H9 (cell line): ENCODE data around the gene SCN8A. TPM values are rescaled to one million over a fixed set of nuclear protein-coding genes. Genes with fewer than 3 reads are reported as not detected.

Source experiments
- DNase-seq: peaks from one replicate; pipeline ENCODE4 v3.0.0-alpha.2; 2017
- H2AFZ ChIP-seq: one replicate; pipeline ENCODE4 v1.6.1; 2013; ENCODE audit warnings: mild to moderate bottlenecking, low read length, control low read depth, moderate library complexity
- H2AK5ac ChIP-seq: 2 replicates; pipeline ENCODE4 v1.6.1; 2013; ENCODE audit warnings: low read length, control low read depth, mixed read lengths; ENCODE audit not compliant: insufficient read length
- H2BK120ac ChIP-seq: one replicate; pipeline ENCODE4 v1.6.1; 2013; ENCODE audit warnings: low read depth, mild to moderate bottlenecking, low read length, control low read depth, inconsistent platforms; ENCODE audit not compliant: poor library complexity, severe bottlenecking
- H2BK12ac ChIP-seq: 2 replicates; pipeline ENCODE4 v1.6.1; 2013; ENCODE audit warnings: low read length, control low read depth, mixed read lengths, low read depth; ENCODE audit not compliant: insufficient read length
- H2BK15ac ChIP-seq: 2 replicates; pipeline ENCODE4 v1.6.1; 2013; ENCODE audit warnings: low read depth, low read length, control low read depth
- H2BK20ac ChIP-seq: one replicate; pipeline ENCODE4 v1.6.1; 2013; ENCODE audit warnings: low read depth, mild to moderate bottlenecking, low read length, control low read depth, inconsistent platforms; ENCODE audit not compliant: poor library complexity, severe bottlenecking
- H2BK5ac ChIP-seq: 2 replicates; pipeline ENCODE4 v1.6.1; 2013; ENCODE audit warnings: low read length, control low read depth, mixed read lengths; ENCODE audit not compliant: insufficient read length
- H3K14ac ChIP-seq: 2 replicates; pipeline ENCODE4 v1.6.1; 2013; ENCODE audit warnings: low read length, control low read depth; ENCODE audit not compliant: insufficient read depth
- H3K18ac ChIP-seq: 2 replicates; pipeline ENCODE4 v1.6.1; 2013; ENCODE audit warnings: low read depth, mild to moderate bottlenecking, mixed read lengths, low read length, control low read depth; ENCODE audit not compliant: insufficient read length
- H3K23ac ChIP-seq: 2 replicates; pipeline ENCODE4 v1.6.1; 2013; ENCODE audit warnings: low read length, control low read depth, mixed read lengths, low read depth; ENCODE audit not compliant: insufficient read length
- H3K23me2 ChIP-seq: 2 replicates; pipeline ENCODE4 v1.6.1; 2013; ENCODE audit warnings: low read depth, mild to moderate bottlenecking, mixed read lengths, low read length, control low read depth; ENCODE audit not compliant: insufficient read length, poor library complexity, severe bottlenecking
- H3K27ac ChIP-seq: 2 replicates; pipeline ENCODE4 v1.5.1; 2013; ENCODE audit warnings: low read length, control low read depth, mixed read lengths, low read depth; ENCODE audit not compliant: insufficient read length
- H3K27me3 ChIP-seq: 2 replicates; pipeline ENCODE4 v1.6.1; 2013; ENCODE audit warnings: low read length, control low read depth, inconsistent platforms; ENCODE audit not compliant: insufficient read depth
- H3K4ac ChIP-seq: 2 replicates; pipeline ENCODE4 v1.6.1; 2013; ENCODE audit warnings: low read depth, mild to moderate bottlenecking, control low read depth, inconsistent platforms, low read length, moderate library complexity
- H3K4me1 ChIP-seq: 2 replicates; pipeline ENCODE4 v1.6.1; 2013; ENCODE audit warnings: low read length, control low read depth, inconsistent platforms; ENCODE audit not compliant: insufficient read depth
- H3K4me2 ChIP-seq: 2 replicates; pipeline ENCODE4 v1.6.1; 2013; ENCODE audit warnings: low read length, control low read depth, mixed read lengths; ENCODE audit not compliant: insufficient read length, insufficient read depth
- H3K56ac ChIP-seq: 2 replicates; pipeline ENCODE4 v1.6.1; 2013; ENCODE audit warnings: low read depth, mild to moderate bottlenecking, mixed read lengths, low read length, control low read depth; ENCODE audit not compliant: insufficient read length
- H3K79me1 ChIP-seq: 2 replicates; pipeline ENCODE4 v1.6.1; 2013; ENCODE audit warnings: low read depth, mild to moderate bottlenecking, moderate library complexity, low read length, control low read depth, inconsistent platforms; ENCODE audit not compliant: insufficient read depth, poor library complexity, severe bottlenecking
- H3K79me2 ChIP-seq: 2 replicates; pipeline ENCODE4 v1.6.1; 2013; ENCODE audit warnings: low read length, control low read depth, inconsistent platforms; ENCODE audit not compliant: insufficient read depth
- H3K9ac ChIP-seq: 2 replicates; pipeline ENCODE4 v1.6.1; 2013; ENCODE audit warnings: low read length, control low read depth, mixed read lengths; ENCODE audit not compliant: insufficient read length; ENCODE audit errors: extremely low read depth
- H3K9me3 ChIP-seq: one replicate; pipeline ENCODE4 v1.6.1; 2013; ENCODE audit warnings: low read depth, low read length, inconsistent platforms; ENCODE audit not compliant: control insufficient read depth
- H3T11ph ChIP-seq: one replicate; pipeline ENCODE4 v1.6.1; 2013; ENCODE audit warnings: mild to moderate bottlenecking, low read length, control low read depth, inconsistent platforms
- H4K20me1 ChIP-seq: one replicate; pipeline ENCODE4 v1.6.1; 2013; ENCODE audit not compliant: control insufficient read depth, insufficient read length, insufficient read depth
- H4K5ac ChIP-seq: 2 replicates; pipeline ENCODE4 v1.6.1; 2013; ENCODE audit warnings: low read depth, mild to moderate bottlenecking, mixed read lengths, low read length, control low read depth; ENCODE audit not compliant: insufficient read length
- H4K8ac ChIP-seq: replicated peaks from 2 replicates; pipeline ENCODE4 v1.6.1; 2013; ENCODE audit warnings: low read length, control low read depth, mixed read lengths, low read depth; ENCODE audit not compliant: insufficient read length
- H4K91ac ChIP-seq: 2 replicates; pipeline ENCODE4 v1.6.1; 2013; ENCODE audit warnings: low read depth, mild to moderate bottlenecking, moderate library complexity, mixed read lengths, low read length, control low read depth; ENCODE audit not compliant: insufficient read length
- H3K27ac Mint-ChIP-seq, 3 experiments: 2 replicates in 2 of 3; 3 replicates in 1 of 3; pipeline ENCODE4 v1.8.0; 2020 to 2021; ENCODE audit warnings: mixed read lengths in 3 of 3, mild to moderate bottlenecking in 1 of 3, moderate library complexity in 1 of 3
- H3K27me3 Mint-ChIP-seq: 2 replicates; pipeline ENCODE4 v1.8.0; 2021; ENCODE audit warnings: low read depth, mild to moderate bottlenecking, moderate library complexity, mixed read lengths
- H3K36me3 Mint-ChIP-seq, 3 experiments: 2 replicates in 2 of 3; 3 replicates in 1 of 3; pipeline ENCODE4 v1.8.0; 2020 to 2021; ENCODE audit warnings: low read depth in 3 of 3, mixed read lengths in 3 of 3; ENCODE audit not compliant: insufficient read depth in 1 of 3
- H3K4me1 Mint-ChIP-seq, 2 experiments: 2 replicates each; pipeline ENCODE4 v1.8.0; 2020; ENCODE audit warnings: mixed read lengths in 2 of 2
- H3K4me3 Mint-ChIP-seq, 2 experiments: 2 replicates in 1 of 2; 3 replicates in 1 of 2; pipeline ENCODE4 v1.8.0; 2020 to 2021; ENCODE audit warnings: mild to moderate bottlenecking in 2 of 2, mixed read lengths in 2 of 2, moderate library complexity in 1 of 2
- H3K9me3 Mint-ChIP-seq, 2 experiments: 2 replicates in 1 of 2; 3 replicates in 1 of 2; pipeline ENCODE4 v1.8.0; 2020; ENCODE audit warnings: mild to moderate bottlenecking in 2 of 2, mixed read lengths in 2 of 2, moderate library complexity in 1 of 2
- WGBS: extraction: QIAGEN DNeasy Blood & Tissue Kit; methylation state at CpG from one replicate; pipeline ENCODE4 v1.1.7; 2013; ENCODE audit warnings: missing lambda C conversion rate, low lambda C conversion rate, mixed read lengths; ENCODE audit not compliant: insufficient read length; ENCODE audit errors: extremely low coverage; 5-methylcytosine and 5-hydroxymethylcytosine counted together
- total RNA-seq: library from RNA; stranded (reverse); gene quantifications from 2 replicates; pipeline ENCODE4 v1.2.1, GENCODE V29; 2021
- TF ChIP-seq, protein P1 (sequence below): fragments of 200-600 bp; sonication (generic); conservative IDR thresholded peaks from 3 replicates; pipeline ENCODE4 v1.8.0; 2021; ENCODE audit warnings: antibody characterized with exemption, mild to moderate bottlenecking

SCN8A gene
- total RNA-seq, 1 experiment from 2014 or later: 15.2 TPM

GRCh38 chr12:51729331-51729730 lies 138.3 kb downstream of the SCN8A start:
- no peaks in the 10 kb centered on the region for H3K23me2 ChIP-seq
- no peak overlapping the region for H3K14ac ChIP-seq
- H3K36me3 Mint-ChIP-seq: peaks cover 37 to 40% (median 38%) of the 10 kb centered on the region in 3 experiments
- H3K4ac ChIP-seq: no peak overlapping the region
- H2BK15ac ChIP-seq: no peak overlapping the region
- H4K20me1 ChIP-seq: no peaks in the 10 kb centered on the region
- no peaks in the 10 kb centered on the region for H3K27me3 ChIP-seq
- no peak overlapping the region for H4K5ac ChIP-seq
- no peak for DNase-seq
- no peak overlapping the region for H3K27ac Mint-ChIP-seq
- no peaks in the 10 kb centered on the region for H3K9me3 ChIP-seq
- WGBS: no CpG with 5 or more reads among the region's 4 CpGs
- no peak overlapping the region for H3K23ac ChIP-seq
- no peaks in the 10 kb centered on the region for H3K4me1 ChIP-seq
- H4K91ac ChIP-seq: no peak overlapping the region
- TF ChIP-seq, protein P1, sequence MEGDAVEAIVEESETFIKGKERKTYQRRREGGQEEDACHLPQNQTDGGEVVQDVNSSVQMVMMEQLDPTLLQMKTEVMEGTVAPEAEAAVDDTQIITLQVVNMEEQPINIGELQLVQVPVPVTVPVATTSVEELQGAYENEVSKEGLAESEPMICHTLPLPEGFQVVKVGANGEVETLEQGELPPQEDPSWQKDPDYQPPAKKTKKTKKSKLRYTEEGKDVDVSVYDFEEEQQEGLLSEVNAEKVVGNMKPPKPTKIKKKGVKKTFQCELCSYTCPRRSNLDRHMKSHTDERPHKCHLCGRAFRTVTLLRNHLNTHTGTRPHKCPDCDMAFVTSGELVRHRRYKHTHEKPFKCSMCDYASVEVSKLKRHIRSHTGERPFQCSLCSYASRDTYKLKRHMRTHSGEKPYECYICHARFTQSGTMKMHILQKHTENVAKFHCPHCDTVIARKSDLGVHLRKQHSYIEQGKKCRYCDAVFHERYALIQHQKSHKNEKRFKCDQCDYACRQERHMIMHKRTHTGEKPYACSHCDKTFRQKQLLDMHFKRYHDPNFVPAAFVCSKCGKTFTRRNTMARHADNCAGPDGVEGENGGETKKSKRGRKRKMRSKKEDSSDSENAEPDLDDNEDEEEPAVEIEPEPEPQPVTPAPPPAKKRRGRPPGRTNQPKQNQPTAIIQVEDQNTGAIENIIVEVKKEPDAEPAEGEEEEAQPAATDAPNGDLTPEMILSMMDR: no peak
- no peak overlapping the region for H2AK5ac ChIP-seq
- no peak overlapping the region for H3T11ph ChIP-seq
- no peak overlapping the region for H3K4me3 Mint-ChIP-seq
- no peak overlapping the region for H3K18ac ChIP-seq
- no peak overlapping the region for H2BK20ac ChIP-seq
- H2BK5ac ChIP-seq: no peak overlapping the region
- no peaks in the 10 kb centered on the region for H3K79me1 ChIP-seq
- no peak overlapping the region for H3K27ac ChIP-seq
- H3K4me2 ChIP-seq: no peak overlapping the region
- no peak overlapping the region for H2AFZ ChIP-seq
- no peak overlapping the region for H3K56ac ChIP-seq
- H3K9me3 Mint-ChIP-seq: peaks cover 26 to 27% of the 10 kb centered on the region in 2 experiments
- no peaks in the 10 kb centered on the region for H3K79me2 ChIP-seq
- H4K8ac ChIP-seq: no peak overlapping the region
- H3K27me3 Mint-ChIP-seq: no peaks in the 10 kb centered on the region
- H3K9ac ChIP-seq: no peak overlapping the region
- H2BK120ac ChIP-seq: no peak overlapping the region
- H2BK12ac ChIP-seq: no peak overlapping the region
- H3K4me1 Mint-ChIP-seq: no peaks in the 10 kb centered on the region
